ENCODE measurements around the gene LAMA5.

GRCh38 chr20:62372042-62372993, 5.2 kb upstream of the LAMA5 start:
- TF ChIP-seq POLR2AphosphoS5 (IDR thresholded peaks at IDR 0.05) (no peak), POLR2A (IDR thresholded peaks at IDR 0.05) (no peak), CTCF (IDR thresholded peaks at IDR 0.05) (no peak)

Measured in prostate gland (tissue), 2 donors.